ENCODE measurements around the gene PARVG.

- TF ChIP-seq POLR2A (IDR thresholded peaks at IDR 0.05; ENCODE audit: low read length) (no peak), GATA1 (IDR thresholded peaks at IDR 0.05; ENCODE audit: low read depth, low read length) (no peak)
These were observed 44.5 kb downstream of the PARVG start for GRCh38 chr22:44225091-44225689.

All from erythroblast (primary cell).